ENCODE results near the gene CASP1.
A peak's percentile ranks its signal among the peaks of the same experiment; 100 is the strongest.
"Not testable (repeated sequence)": the region's sequence is repeated elsewhere in the genome, so short reads cannot be mapped to it uniquely, and the experiment has no call there.

CASP1 gene

DNA sequence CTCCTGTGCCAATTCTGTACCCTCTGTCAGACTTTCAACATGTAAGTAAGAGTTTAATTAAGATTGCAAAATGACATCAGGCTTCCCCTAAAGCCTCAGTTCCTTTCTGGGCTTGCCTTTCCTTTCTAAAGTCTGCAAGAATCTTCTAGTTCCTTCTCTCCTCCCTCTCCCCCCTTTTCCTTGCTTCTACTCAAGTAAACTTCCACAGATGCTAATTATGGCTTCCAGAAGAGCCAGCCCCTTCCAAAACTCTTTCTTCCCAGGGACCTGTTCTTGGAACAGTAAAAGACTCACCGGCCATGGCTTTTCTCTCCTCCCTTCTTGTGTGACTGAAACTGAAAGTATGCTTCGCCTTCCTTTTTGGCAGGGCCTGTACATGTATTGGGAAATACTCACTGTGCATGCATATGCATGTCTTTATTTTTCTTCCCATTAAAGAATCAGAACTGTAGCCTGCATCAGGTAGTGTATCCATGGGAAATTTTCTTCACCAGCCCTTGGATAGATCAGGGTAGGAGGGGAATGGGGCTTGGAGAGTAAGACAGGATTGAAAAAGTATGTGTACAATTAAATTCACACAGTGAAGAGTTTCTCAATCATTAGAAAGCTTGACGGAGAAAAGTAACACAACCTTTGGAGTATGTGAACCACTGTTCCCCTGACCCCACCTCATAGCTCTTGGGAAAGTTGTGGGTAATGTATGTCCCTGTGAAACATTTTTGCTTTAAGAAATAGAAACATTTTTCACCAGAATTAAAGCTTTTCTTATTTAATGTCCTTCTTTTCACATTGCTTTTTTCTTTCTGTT is at the start of gene CASP1:
TSS of gene CASP1 (minus strand) at position 332 of the 808 bp plus-strand sequence. CDS start at position 301, 31 bp downstream.
- peak; percentile 74 for DNase-seq

DNA sequence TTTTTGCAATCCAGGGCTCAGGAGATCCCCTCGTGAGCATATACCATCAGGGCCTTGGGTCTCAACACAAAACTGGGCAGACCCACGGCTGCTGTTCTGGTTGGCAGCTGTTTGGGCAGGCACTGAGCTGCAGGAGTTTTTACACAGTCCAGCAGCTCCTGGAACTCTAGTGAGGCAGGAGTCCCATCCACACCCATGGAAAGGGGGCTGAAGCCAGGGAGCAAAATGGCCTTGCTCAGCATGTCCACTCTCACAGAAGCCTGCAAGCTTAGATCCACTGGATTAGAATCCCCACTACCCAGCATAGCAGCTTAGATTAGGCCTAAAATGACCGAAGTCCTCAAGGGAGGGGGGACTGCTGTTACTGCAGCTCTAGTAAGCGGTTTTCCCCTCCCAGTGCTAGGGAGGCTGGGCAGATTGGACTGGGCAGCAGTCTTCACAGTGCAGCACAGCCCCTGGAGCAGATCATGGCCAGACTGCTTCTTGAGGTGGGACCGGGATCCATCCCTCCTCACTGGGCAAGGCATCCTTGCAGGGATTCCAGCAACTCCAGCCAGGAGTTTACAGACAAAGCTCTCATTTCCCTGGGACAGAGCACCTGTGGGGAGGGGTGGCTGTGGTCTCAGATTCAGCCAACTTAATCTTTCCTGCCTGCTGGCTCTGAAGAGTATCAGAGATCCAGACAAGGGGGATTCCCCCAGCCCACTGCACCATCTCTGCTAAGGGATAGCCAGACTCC is 46.6 kb upstream of the CASP1 start:
- no peak for DNase-seq

GRCh38 chr11:105080171-105080906 is 45.4 kb upstream of the CASP1 start:
- DNase-seq: not testable (repeated sequence)

- no peak for DNase-seq
Observed at GRCh38 chr11:105078283-105078682, 43.3 kb upstream of the CASP1 start.

- not testable (repeated sequence) for DNase-seq
Observed at GRCh38 chr11:105077141-105077790, 42.3 kb upstream of the CASP1 start.

DNA sequence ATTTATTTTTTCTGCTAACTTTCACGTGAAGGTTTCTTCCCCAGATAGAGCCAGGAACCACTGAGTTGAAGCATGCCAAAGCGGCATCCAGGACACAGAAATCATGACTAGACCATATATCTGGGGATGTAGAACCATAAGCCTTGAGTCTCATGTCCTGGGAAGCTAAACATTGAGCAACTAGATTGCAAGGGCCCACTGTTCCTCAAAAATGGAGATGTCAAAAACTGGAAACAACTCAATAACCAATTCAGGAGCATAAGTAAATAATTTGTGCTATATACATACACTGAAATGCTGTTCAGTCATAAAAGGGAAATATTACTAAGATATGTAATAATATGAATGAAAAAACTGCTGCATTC is 39.2 kb upstream of the CASP1 start:
- DNase-seq: no peak

GRCh38 chr11:105073456-105074165 is 38.7 kb upstream of the CASP1 start:
- DNase-seq: no peak

GRCh38 chr11:105072080-105072479 is 37.1 kb upstream of the CASP1 start:
- DNase-seq: not testable (repeated sequence)

GRCh38 chr11:105071089-105071732 is 36.3 kb upstream of the CASP1 start:
- DNase-seq: peak; percentile 58

DNA sequence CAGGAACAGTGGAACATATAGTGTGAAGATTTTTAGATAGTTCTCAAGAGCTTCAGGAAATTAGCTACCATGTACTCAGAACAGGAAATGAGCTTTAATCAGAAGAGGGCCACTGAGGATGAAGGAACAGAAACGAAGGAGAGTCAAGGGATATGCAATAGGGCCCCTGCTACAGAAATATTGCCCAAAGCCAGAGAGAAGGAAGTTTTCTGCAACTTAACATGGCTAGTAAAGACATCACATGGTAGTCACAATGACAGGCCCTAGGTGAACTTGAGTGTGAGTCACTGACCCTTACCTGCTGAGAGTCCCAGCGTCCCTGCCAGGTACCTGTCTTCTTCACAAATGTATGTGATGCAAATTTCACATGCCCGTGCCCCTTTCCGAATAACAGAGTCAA is 35.4 kb upstream of the CASP1 start:
- no peak for DNase-seq

DNA sequence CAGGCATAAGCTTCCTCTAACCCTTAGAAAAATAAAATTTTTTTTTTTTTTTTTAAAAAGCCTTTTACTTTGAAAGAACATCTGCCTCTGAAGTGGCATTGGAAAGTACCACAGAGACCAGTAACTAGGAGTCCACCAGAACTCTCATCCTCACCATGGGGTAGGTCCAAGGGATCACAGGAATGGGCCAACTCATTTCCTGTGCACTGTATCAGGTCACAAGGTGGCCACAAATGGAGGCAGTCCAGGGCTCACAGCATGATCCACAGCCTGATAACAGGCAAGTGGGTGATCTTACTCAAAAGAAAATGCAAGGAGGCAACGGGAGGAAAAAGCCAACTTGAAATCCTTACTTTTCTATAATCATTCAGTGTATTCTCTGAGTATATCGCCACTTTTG is 34.8 kb upstream of the CASP1 start:
- not testable (repeated sequence) for DNase-seq

- not testable (repeated sequence) for DNase-seq
Observed at GRCh38 chr11:105063245-105063941, 28.4 kb upstream of the CASP1 start.

DNA sequence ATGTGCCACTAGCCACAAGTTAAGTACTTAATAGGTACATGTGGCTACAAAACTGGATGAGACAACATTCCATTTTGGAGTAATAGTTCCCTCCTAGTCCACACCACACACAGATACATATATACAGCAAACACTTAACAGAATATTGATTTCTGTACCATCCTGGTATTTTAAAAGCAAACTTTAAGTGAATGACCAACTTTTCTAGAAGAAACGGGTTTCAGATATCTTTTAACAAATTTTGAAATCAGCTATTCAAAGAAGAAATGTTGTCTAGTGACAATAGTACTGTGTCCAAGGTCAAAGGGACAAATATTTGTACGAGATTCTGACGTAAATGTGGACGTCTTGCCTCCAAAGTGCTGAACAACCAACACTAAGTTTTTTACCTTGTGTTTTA is 22.5 kb upstream of the CASP1 start:
- no peak for DNase-seq

DNA sequence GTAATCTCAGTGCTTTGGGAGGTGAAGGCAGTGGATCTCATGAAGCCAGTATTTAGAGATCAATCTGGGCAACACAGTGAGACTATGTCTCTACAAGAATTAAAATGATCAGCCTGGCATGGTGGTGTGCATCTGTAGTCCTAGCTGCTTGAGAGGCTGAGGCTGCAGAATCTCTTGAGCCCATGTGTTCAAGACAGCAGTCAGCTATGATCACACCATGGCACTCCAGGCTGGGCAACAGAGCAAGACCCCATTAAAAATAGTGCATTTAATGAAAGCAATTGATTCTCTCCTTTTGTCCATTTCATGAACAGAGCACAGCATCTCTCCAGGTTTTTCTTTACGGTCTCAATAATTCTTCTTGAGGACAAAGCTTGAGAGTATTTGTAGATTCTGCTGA is 21.5 kb upstream of the CASP1 start:
- no peak for DNase-seq

DNA sequence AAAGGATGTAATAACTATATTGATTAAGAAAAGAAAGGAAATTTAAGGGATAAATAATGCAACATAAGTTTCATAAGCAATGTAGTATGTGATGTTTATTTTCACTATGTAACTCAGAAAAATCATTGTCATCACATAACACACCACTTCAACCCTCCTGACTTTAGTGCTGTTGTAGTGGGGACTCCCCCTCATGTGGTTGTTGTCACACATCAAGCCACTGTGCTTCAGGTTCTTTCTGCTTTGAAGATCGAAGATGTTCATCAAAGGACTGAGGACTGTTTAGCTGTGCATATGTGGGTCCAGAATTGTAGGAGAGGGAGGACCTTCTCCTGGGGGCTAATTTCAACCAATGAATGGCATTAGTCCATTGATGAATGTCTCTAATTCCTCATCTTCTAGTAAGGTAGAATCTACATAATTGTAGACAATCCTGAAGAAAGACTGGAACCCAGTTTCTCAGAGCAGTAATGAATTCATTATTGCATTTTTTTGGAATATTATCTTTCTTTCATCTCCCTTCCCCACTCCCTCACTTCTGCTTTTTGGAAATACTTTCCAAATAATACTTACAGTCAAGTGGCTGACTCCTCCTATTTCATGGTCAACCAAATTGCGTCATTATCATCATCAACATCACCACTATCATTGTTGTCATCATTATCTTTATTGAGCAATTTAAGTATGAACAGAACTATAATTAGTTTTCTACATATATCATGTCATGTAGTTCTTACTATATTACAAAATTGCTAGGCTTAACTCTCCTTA is 20.0 kb upstream of the CASP1 start:
- DNase-seq: no peak

DNA sequence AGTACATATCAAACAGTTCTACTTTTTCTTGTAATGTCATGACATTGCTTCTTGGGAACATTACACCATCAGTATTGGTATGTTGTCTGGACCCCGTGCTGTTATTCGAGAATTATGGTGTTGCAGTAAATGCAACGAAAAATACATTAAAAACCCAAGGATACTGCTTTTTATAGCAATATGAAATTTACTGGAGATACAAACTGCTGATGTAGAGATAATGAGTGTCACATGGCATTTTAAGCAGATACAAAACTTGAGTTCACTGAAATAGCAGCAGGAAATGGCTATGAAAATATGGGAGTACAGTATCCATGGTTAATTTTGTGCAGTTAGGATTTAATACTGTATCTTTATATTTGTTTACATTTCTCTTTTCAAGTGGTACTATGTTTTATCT is 17.5 kb upstream of the CASP1 start:
- DNase-seq: no peak

DNA sequence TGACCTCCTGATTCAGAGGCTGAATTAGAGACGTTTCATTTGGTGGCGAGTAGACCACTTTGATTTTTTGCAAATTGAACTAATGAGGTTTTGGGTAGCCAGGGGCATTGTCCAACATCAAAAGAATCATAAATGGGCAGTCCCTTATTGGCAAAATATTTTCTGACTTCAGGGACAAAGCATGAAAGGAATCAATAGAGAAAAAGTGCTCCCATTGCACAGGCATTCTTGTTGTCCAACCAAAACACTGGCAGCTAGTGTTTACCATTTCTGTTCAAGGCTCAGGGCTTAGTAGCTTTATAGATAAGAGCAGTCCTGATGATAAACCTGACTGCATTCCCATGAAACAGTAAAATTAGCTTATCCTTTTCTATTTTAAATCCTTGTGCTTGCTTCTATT is 16.6 kb upstream of the CASP1 start:
- no peak for DNase-seq

- no peak for DNase-seq
Observed at GRCh38 chr11:105049481-105049880, 14.5 kb upstream of the CASP1 start.

- DNase-seq: no peak
Observed at GRCh38 chr11:105046898-105047579, 12.1 kb upstream of the CASP1 start.
